IMR-90 (cell line): ENCODE results near the gene ZFPL1. TPM values are rescaled to one million over a fixed set of nuclear protein-coding genes. Genes with fewer than 3 reads are reported as not detected.

Experiments used
- ATAC-seq: fragments of 200-7000 bp; cut with Tn5 transposase; 2 replicates; pipeline ENCODE4 v1.9.1; 2020; ENCODE audit warnings: low read depth, mild to moderate bottlenecking, moderate library complexity
- BruUV-seq: library from RNA; stranded (reverse); fragments of 400-500 nt; replicated peaks from 2 replicates; lab custom pipeline; 2021; lab: Mats Ljungman, UMichigan
- CTCF ChIA-PET: fragments of 300-600 bp; formaldehyde crosslinking; extraction: SDS; loops from one replicate; lab custom pipeline; 2021; ENCODE audit warnings: antibody characterized with exemption; lab: Yijun Ruan, JAX
- POLR2A ChIA-PET: fragments of 300-600 bp; sonication (Branson Sonifier 250); formaldehyde crosslinking; loops from one replicate; lab custom pipeline; 2022; ENCODE audit warnings: antibody characterized with exemption; ENCODE audit not compliant: unreplicated experiment; lab: Charles Lee
- DNase-seq: peaks from one replicate; pipeline ENCODE4 v3.0.0; 2013
- H2AFZ ChIP-seq: replicated peaks from 2 replicates; pipeline ENCODE3; 2013; ENCODE audit warnings: low read length, mild to moderate bottlenecking; ENCODE audit not compliant: poor library complexity
- H2AK5ac ChIP-seq: 2 replicates; pipeline ENCODE4 v1.6.1; 2013; ENCODE audit warnings: low read depth, low read length, inconsistent platforms
- H2AK9ac ChIP-seq: replicated peaks from 2 replicates; pipeline ENCODE3; 2013; ENCODE audit warnings: mild to moderate bottlenecking, low read depth, low read length, moderate library complexity; ENCODE audit not compliant: poor library complexity
- H2BK120ac ChIP-seq: 2 replicates; pipeline ENCODE4 v1.6.1; 2013; ENCODE audit warnings: low read depth, low read length, inconsistent platforms
- H2BK15ac ChIP-seq: 3 replicates; pipeline ENCODE4 v1.6.1; 2013; ENCODE audit warnings: low read depth, low read length, inconsistent platforms
- H2BK20ac ChIP-seq: 2 replicates; pipeline ENCODE4 v1.6.1; 2013; ENCODE audit warnings: low read depth, mild to moderate bottlenecking, inconsistent platforms, low read length, moderate library complexity
- H2BK5ac ChIP-seq: 2 replicates; pipeline ENCODE4 v1.6.1; 2013; ENCODE audit warnings: mild to moderate bottlenecking, low read depth, low read length, inconsistent platforms; ENCODE audit not compliant: poor library complexity, severe bottlenecking
- H3K14ac ChIP-seq: replicated peaks from 2 replicates; pipeline ENCODE4 v1.6.1; 2013; ENCODE audit warnings: low read depth, low read length, inconsistent platforms
- H3K18ac ChIP-seq: 2 replicates; pipeline ENCODE4 v1.6.1; 2013; ENCODE audit warnings: low read depth, low read length, control low read depth
- H3K23ac ChIP-seq: 2 replicates; pipeline ENCODE4 v1.6.1; 2013; ENCODE audit warnings: low read depth, low read length, inconsistent platforms
- H3K27ac ChIP-seq: 2 replicates; pipeline ENCODE4 v1.5.1; 2013; ENCODE audit warnings: mild to moderate bottlenecking, control low read depth, low read length; ENCODE audit not compliant: insufficient read depth
- H3K27me3 ChIP-seq: 2 replicates; pipeline ENCODE4 v1.6.1; 2013; ENCODE audit warnings: low read length; ENCODE audit not compliant: control insufficient read depth, insufficient read depth
- H3K36me3 ChIP-seq: 2 replicates; pipeline ENCODE4 v1.6.1; 2013; ENCODE audit warnings: low read length, mixed read lengths; ENCODE audit not compliant: control insufficient read depth, insufficient read depth
- H3K4ac ChIP-seq: 2 replicates; pipeline ENCODE4 v1.6.1; 2013; ENCODE audit warnings: low read depth, low read length, inconsistent platforms
- H3K4me1 ChIP-seq: 2 replicates; pipeline ENCODE4 v1.6.1; 2013; ENCODE audit warnings: low read length, mixed read lengths; ENCODE audit not compliant: control insufficient read depth, insufficient read depth
- H3K4me2 ChIP-seq: 2 replicates; pipeline ENCODE4 v1.6.1; 2013; ENCODE audit warnings: low read depth, mild to moderate bottlenecking, control low read depth, low read length, moderate library complexity
- H3K4me3 ChIP-seq: 2 replicates; pipeline ENCODE4 v1.5.1; 2013; ENCODE audit warnings: low read depth, mild to moderate bottlenecking, control low read depth, low read length, moderate library complexity; ENCODE audit not compliant: insufficient read depth
- H3K56ac ChIP-seq: 2 replicates; pipeline ENCODE4 v1.6.1; 2013; ENCODE audit warnings: low read length, inconsistent platforms; ENCODE audit not compliant: insufficient read depth; ENCODE audit errors: extremely low read depth
- H3K79me1 ChIP-seq, 2 experiments: 2 replicates each; pipeline ENCODE4 v1.6.1; 2013; ENCODE audit warnings: low read length in 2 of 2, inconsistent platforms in 1 of 2, low read depth in 1 of 2
- H3K9ac ChIP-seq: 2 replicates; pipeline ENCODE4 v1.6.1; 2013; ENCODE audit warnings: low read depth, low read length, control low read depth
- H3K9me1 ChIP-seq: 2 replicates; pipeline ENCODE4 v1.6.1; 2013; ENCODE audit warnings: low read length, inconsistent platforms; ENCODE audit not compliant: insufficient read depth
- H3K9me3 ChIP-seq: 2 replicates; pipeline ENCODE4 v1.6.1; 2013; ENCODE audit warnings: low read length; ENCODE audit not compliant: control insufficient read depth, insufficient read depth
- H4K20me1 ChIP-seq: 2 replicates; pipeline ENCODE4 v1.6.1; 2013; ENCODE audit warnings: low read length, inconsistent platforms; ENCODE audit not compliant: insufficient read depth
- H4K5ac ChIP-seq: 2 replicates; pipeline ENCODE4 v1.6.1; 2013; ENCODE audit warnings: mild to moderate bottlenecking, low read depth, low read length, control low read depth
- H4K8ac ChIP-seq, 2 experiments: 2 replicates each; pipeline ENCODE4 v1.6.1; 2013; ENCODE audit warnings: low read depth in 2 of 2, low read length in 2 of 2, control low read depth in 1 of 2, inconsistent platforms in 1 of 2
- H4K91ac ChIP-seq: 2 replicates; pipeline ENCODE4 v1.6.1; 2013; ENCODE audit warnings: low read depth, low read length, inconsistent platforms; ENCODE audit not compliant: insufficient read depth
- CEBPB ChIP-seq: IDR thresholded peaks from 2 replicates; pipeline ENCODE4 v1.6.1; 2012; ENCODE audit warnings: low read depth, low read length, improper control_type of control experiment
- CHD1 ChIP-seq: IDR thresholded peaks from 2 replicates; pipeline ENCODE4 v1.6.1; 2012; ENCODE audit warnings: low read depth, low read length, improper control_type of control experiment
- MAZ ChIP-seq: IDR thresholded peaks from 2 replicates; pipeline ENCODE4 v1.6.1; 2012; ENCODE audit warnings: low read depth, mild to moderate bottlenecking, low read length, improper control_type of control experiment, moderate library complexity, borderline replicate concordance
- NFE2L2 ChIP-seq: fragments of 150-350 bp; IDR thresholded peaks from 2 replicates; pipeline ENCODE4 v1.6.1; 2016; ENCODE audit warnings: low read depth, mild to moderate bottlenecking, low read length
- POLR2A ChIP-seq: IDR thresholded peaks from 2 replicates; pipeline ENCODE4 v1.6.1; 2012; ENCODE audit warnings: mild to moderate bottlenecking, low read depth, low read length
- RFX5 ChIP-seq: IDR thresholded peaks from 2 replicates; pipeline ENCODE4 v1.8.0; 2012; ENCODE audit warnings: low read depth, mild to moderate bottlenecking, low read length, moderate library complexity
- SMC3 ChIP-seq: fragments of 150-350 bp; IDR thresholded peaks from 2 replicates; pipeline ENCODE4 v1.6.1; 2016; ENCODE audit warnings: low read depth, mild to moderate bottlenecking, antibody characterized with exemption, low read length, moderate library complexity
- USF2 ChIP-seq: fragments of 150-350 bp; IDR thresholded peaks from 2 replicates; pipeline ENCODE4 v1.6.1; 2017; ENCODE audit warnings: mild to moderate bottlenecking, antibody characterized with exemption, low read length, low read depth
- WGBS, 2 experiments: methylation state at CpG; one replicate each; pipeline versions ENCODE4 v1.1.5 to v1.1.7; 2013; ENCODE audit warnings: missing lambda C conversion rate in 2 of 2; ENCODE audit not compliant: insufficient read length in 1 of 2; ENCODE audit errors: extremely low coverage in 2 of 2; 5-methylcytosine and 5-hydroxymethylcytosine counted together
- dilution Hi-C: fragments of 300-500 bp; cut with HindIII; formaldehyde crosslinking; loops from one replicate; pipeline ENCODE4 v1.14.3; 2018; ENCODE audit warnings: low sequenced_read_pairs; ENCODE audit not compliant: unreplicated experiment
- in situ Hi-C: fragments of 300-500 bp; cut with MboI; formaldehyde crosslinking; loops from 3 replicates; pipeline ENCODE4 v1.14.3; 2019; ENCODE audit warnings: low sequenced_read_pairs, inconsistent platforms, mixed read lengths
- intact Hi-C: fragments of 100-400 bp; cut with micrococcal nuclease; formaldehyde crosslinking; loops from 2 replicates; pipeline ENCODE4 v1.10.0; 2022
- polyA plus RNA-seq, 3 experiments: library from polyadenylated mRNA; depleted of rRNA; stranded (reverse); fragments of >200 nt; gene quantifications; 2 replicates each; pipeline ENCODE4 v1.2.3, GENCODE V29; 2012; ENCODE audit warnings: low replicate concordance in 1 of 3
- total RNA-seq: library from RNA; depleted of rRNA; stranded (reverse); fragments of >200 nt; gene quantifications from 2 replicates; pipeline ENCODE4 v1.2.3, GENCODE V29; 2012
- TF ChIP-seq, protein P1 (sequence below): fragments of 150-350 bp; IDR thresholded peaks from 2 replicates; pipeline ENCODE4 v1.6.1; 2016; ENCODE audit warnings: low read depth, mild to moderate bottlenecking, low read length, moderate library complexity, borderline replicate concordance

The ZFPL1 gene
- total and polyA plus RNA-seq, 2 of the 4 experiments (the other 2 are of a cell fraction) = 24.0 to 67.5 TPM

- no TSS peak for BruUV-seq
- H3K4ac ChIP-seq = no peak overlapping the region
These were observed 26.5 kb upstream of the ZFPL1 start for GRCh38 chr11:65057526-65057925.

More at GRCh38 chr11:65057526-65057925, 26.5 kb upstream of the ZFPL1 start:
- Histone ChIP-seq H3K4me2 (no peak overlapping the region), H3K4me1 (no peaks in the 10 kb centered on the region), H3K9me1 (peaks cover 5% of the 10 kb centered on the region; the same call in 1 of the 2 replicates), H3K36me3 (no peaks in the 10 kb centered on the region), H3K14ac (no peak overlapping the region), H2AFZ (no peak overlapping the region), H3K27me3 (peaks cover 24% of the 10 kb centered on the region; the same call in 1 of the 2 replicates), H3K9me3 (no peaks in the 10 kb centered on the region), H2BK15ac (no peak overlapping the region), H4K5ac (no peak overlapping the region), H4K91ac (no peak overlapping the region), H3K9ac (no peak overlapping the region), H2BK5ac (no peak overlapping the region), H3K56ac (no peak overlapping the region), H2AK5ac (no peak overlapping the region), H2AK9ac (no peak overlapping the region), H3K4me3 (no peak overlapping the region), H2BK120ac (no peak overlapping the region), H2BK20ac (no peak overlapping the region), H3K27ac (no peak overlapping the region), H3K23ac (no peak overlapping the region), H4K20me1 (no peaks in the 10 kb centered on the region), H3K18ac (no peak overlapping the region), H4K8ac (no peak overlapping the region), H3K79me1 (no peaks in the 10 kb centered on the region)
- 100% methylated on average over 1 of the region's 7 CpGs; no CpG with 5 or more reads in 1 of the 2 experiments for WGBS, 2 experiments
- DNase-seq = no peak
- ChIA-PET POLR2A (no interaction called here), CTCF (interaction anchor here (1.0 kb wide), 1 partner anchor 14 kb away, joined by 3 read pairs; no protein-coding TSS in a partner anchor)
- ATAC-seq = no peak
- dilution Hi-C loops (no loop called here), in situ Hi-C loops (no loop called here), intact Hi-C loops (no loop called here)
- TF ChIP-seq, protein P1, sequence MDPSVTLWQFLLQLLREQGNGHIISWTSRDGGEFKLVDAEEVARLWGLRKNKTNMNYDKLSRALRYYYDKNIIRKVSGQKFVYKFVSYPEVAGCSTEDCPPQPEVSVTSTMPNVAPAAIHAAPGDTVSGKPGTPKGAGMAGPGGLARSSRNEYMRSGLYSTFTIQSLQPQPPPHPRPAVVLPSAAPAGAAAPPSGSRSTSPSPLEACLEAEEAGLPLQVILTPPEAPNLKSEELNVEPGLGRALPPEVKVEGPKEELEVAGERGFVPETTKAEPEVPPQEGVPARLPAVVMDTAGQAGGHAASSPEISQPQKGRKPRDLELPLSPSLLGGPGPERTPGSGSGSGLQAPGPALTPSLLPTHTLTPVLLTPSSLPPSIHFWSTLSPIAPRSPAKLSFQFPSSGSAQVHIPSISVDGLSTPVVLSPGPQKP = no peak
- TF ChIP-seq POLR2A (no peak), CEBPB (no peak), SMC3 (no peak), CHD1 (no peak), RFX5 (no peak), USF2 (no peak), NFE2L2 (no peak), MAZ (no peak)
